AG04449 (cell line): Measurements from ENCODE around the gene SLC17A3.

Experiments used
- CTCF ChIA-PET: fragments of 350-600 bp; formaldehyde crosslinking; extraction: SDS; loops from one replicate; lab custom pipeline; 2021; ENCODE audit warnings: antibody characterized with exemption; lab: Yijun Ruan, JAX
- POLR2A ChIA-PET: fragments of 400-600, 350-600 bp; formaldehyde crosslinking; extraction: SDS; loops from one replicate; lab custom pipeline; 2020; ENCODE audit warnings: antibody characterized with exemption, inconsistent platforms; lab: Yijun Ruan, JAX
- DNase-seq: peaks from one replicate; pipeline ENCODE4 v3.0.0-alpha.2; 2010; ENCODE audit warnings: low read depth, low spot score
- H3K4me3 ChIP-seq: 2 replicates; pipeline ENCODE4 v1.5.1; 2011; ENCODE audit warnings: low read depth, mild to moderate bottlenecking, control low read depth, low read length
- TF ChIP-seq, protein P1 (sequence below): IDR thresholded peaks from one replicate; pipeline ENCODE4 v1.5.1; 2011; ENCODE audit warnings: mild to moderate bottlenecking, moderate library complexity, low read length, control low read depth, inconsistent platforms; ENCODE audit not compliant: insufficient read depth; ENCODE audit errors: missing control alignments

The SLC17A3 gene

DNA sequence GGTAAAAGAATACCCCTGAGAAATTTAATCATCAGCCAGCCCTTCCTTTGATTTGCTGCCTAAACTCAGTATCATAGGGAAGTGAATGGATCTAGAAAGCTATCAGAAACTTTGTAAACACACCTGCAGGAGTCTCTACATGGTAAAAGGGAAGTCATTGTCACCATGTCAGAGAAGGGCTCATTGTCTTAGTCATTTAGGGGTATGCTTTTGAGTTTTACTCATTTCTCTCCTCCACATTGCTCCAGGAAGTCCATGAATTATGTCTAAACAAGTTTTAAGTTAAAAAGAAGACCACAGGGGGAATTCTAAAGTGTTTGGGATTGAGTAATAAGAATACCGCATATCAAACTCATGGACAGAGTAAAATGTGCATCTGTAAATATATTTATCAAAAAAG lies 44.7 kb downstream of the SLC17A3 start:
- ChIA-PET CTCF (no interaction called here), POLR2A (no interaction called here)
- DNase-seq, result no peak
- TF ChIP-seq, protein P1, sequence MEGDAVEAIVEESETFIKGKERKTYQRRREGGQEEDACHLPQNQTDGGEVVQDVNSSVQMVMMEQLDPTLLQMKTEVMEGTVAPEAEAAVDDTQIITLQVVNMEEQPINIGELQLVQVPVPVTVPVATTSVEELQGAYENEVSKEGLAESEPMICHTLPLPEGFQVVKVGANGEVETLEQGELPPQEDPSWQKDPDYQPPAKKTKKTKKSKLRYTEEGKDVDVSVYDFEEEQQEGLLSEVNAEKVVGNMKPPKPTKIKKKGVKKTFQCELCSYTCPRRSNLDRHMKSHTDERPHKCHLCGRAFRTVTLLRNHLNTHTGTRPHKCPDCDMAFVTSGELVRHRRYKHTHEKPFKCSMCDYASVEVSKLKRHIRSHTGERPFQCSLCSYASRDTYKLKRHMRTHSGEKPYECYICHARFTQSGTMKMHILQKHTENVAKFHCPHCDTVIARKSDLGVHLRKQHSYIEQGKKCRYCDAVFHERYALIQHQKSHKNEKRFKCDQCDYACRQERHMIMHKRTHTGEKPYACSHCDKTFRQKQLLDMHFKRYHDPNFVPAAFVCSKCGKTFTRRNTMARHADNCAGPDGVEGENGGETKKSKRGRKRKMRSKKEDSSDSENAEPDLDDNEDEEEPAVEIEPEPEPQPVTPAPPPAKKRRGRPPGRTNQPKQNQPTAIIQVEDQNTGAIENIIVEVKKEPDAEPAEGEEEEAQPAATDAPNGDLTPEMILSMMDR, result no peak
- no peak overlapping the region for H3K4me3 ChIP-seq

DNA sequence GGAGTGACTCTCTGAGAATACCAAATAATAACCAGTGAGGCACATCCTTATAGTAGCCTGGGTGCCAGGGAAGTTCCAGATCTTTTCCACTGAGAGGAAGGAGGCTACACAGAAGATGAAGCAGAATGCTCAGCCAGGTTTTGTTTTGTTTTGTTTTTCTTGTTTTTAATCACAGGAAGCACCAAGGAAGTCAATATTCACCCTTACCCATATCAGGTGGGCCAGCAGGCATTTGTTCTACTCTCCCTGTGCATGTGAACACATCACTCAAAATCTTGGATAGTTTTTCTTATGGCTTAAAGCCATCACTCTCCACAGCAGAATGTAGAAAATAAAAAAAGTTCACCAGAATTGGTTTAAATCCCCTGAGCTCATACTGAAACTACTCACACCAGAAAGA lies 52.7 kb downstream of the SLC17A3 start:
- TF ChIP-seq, protein P1, result no peak
- CTCF ChIA-PET, result no interaction called here
- POLR2A ChIA-PET, result no interaction called here

DNA sequence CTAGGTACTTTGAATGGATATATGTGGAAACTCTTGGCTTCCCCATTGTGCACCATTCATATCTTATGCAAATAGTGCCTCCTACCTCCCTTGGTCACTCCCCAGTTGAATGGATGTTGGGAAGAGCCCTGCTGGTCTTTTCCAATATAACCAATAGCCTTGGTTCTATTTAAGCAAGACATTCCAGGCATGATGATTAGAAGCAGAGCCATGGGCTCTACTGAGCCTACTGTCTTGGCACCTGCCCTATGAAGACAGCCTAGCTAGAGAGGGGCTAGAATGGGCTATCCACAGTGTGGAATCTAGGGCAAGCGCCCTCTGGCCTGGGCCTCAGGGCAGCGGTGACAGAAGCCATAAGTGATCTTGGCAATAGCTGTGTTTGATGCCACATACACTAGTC lies 57.8 kb downstream of the SLC17A3 start:
- TF ChIP-seq, protein P1, result no peak
- H3K4me3 ChIP-seq, result no peak overlapping the region
- no peak for DNase-seq
- ChIA-PET POLR2A (no interaction called here), CTCF (no interaction called here)

More for the DNA sequence above, 52.7 kb downstream of the SLC17A3 start:
- no peak for DNase-seq
- no peak overlapping the region for H3K4me3 ChIP-seq

DNA sequence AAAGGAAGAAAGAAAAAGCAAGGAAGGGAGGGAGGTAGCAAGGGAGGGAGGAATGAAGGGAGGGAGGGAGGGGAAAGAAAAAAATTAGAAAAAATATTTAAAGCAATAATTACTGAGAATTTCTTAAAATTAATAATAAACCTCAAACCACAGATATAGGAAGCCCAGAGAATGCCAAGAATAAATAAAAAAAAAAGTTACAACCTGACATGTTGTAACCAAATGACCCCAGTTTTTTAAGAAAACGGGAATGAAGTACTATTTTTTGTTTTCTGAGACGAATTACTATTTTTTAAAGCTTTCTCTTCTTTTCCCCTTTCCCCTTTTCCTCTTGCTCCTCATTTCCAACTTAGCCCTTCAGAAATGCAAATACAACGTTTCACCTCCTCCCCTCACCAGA lies 58.8 kb downstream of the SLC17A3 start:
- no peak overlapping the region for H3K4me3 ChIP-seq
- ChIA-PET POLR2A (no interaction called here), CTCF (no interaction called here)
- TF ChIP-seq, protein P1, result no peak
- no peak for DNase-seq

DNA sequence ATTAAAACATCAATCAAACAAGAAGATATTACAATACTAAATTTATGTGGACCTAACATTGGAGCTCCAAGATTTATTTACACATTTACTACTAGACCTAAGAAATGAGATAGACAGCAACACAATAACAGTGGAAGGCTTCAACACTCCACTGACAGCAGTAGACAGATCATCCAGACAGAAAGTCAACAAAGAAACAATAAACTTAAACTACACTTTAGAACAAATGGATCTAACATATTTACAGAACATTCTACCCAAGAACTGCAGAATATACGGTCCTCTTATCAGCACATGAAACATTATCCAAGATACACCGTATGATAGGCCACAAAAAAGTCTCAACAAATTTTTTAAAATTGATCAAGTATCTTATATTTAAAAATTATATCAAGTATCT lies 69.2 kb downstream of the SLC17A3 start:
- CTCF ChIA-PET, result interaction anchor here (1.4 to 2.6 kb wide), 2 partner anchors 16 to 198 kb away, joined by 4 to 12 read pairs; no protein-coding TSS in a partner anchor

DNA sequence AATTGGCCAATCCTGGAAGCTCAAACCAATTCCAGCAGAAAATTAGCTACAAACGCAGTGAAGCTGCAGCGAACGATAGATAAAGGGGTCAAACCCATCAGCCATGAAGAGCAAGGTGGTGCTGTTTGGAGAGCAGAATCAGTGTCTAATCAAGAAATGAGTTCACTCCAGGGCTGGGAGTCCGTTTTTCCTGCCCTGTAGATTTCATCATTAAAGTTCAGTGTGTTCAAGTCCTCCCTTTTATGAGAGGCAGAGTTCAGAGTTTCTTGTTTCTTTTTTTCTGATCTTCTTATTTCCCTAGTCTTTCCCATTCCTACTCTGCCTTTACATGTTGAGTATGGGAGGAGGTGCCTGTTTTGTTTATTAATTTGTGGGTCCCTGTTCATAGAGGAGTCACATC lies 72.6 kb downstream of the SLC17A3 start:
- ChIA-PET POLR2A (no interaction called here), CTCF (no interaction called here)
- no peak for DNase-seq
- H3K4me3 ChIP-seq, result no peak overlapping the region
- TF ChIP-seq, protein P1, result no peak

More for the DNA sequence above, 69.2 kb downstream of the SLC17A3 start:
- POLR2A ChIA-PET, result no interaction called here
- no peak overlapping the region for H3K4me3 ChIP-seq
- DNase-seq, result no peak
- TF ChIP-seq, protein P1, result no peak
